A673 (cell line): Measurements from ENCODE around the gene SAG. TPM values are rescaled to one million over a fixed set of nuclear protein-coding genes. Genes with fewer than 3 reads are reported as not detected.

Experiments used
- BruUV-seq: library from RNA; stranded (reverse); fragments of 400-500 nt; replicated peaks from 2 replicates; lab custom pipeline; 2021; lab: Mats Ljungman, UMichigan
- CTCF ChIA-PET: fragments of 300-600 bp; sonication (Branson Sonifier 250); formaldehyde crosslinking; loops from one replicate; lab custom pipeline; 2022; ENCODE audit warnings: antibody characterized with exemption; lab: Charles Lee
- POLR2A ChIA-PET: fragments of 300-600 bp; sonication (Branson Sonifier 250); formaldehyde crosslinking; loops from one replicate; lab custom pipeline; 2022; ENCODE audit warnings: antibody characterized with exemption; ENCODE audit not compliant: low non-redundant PET; lab: Charles Lee
- DNase-seq: peaks from one replicate; pipeline ENCODE4 v3.0.0-alpha.2; 2015; ENCODE audit warnings: low spot score
- H3K27ac ChIP-seq: fragments of 200-600 bp; sonication (generic); 2 replicates; pipeline ENCODE4 v1.5.1; 2016; ENCODE audit warnings: mixed run types, low read depth, mild to moderate bottlenecking, mixed read lengths, antibody characterized with exemption, low read length; ENCODE audit not compliant: poor library complexity, severe bottlenecking
- H3K27me3 ChIP-seq: fragments of 200-600 bp; sonication (generic); replicated peaks from 2 replicates; pipeline ENCODE4 v1.6.1; 2017; ENCODE audit warnings: mixed run types, low read depth, mild to moderate bottlenecking, mixed read lengths, antibody characterized with exemption, low read length; ENCODE audit not compliant: insufficient read depth, poor library complexity
- H3K36me3 ChIP-seq: fragments of 200-600 bp; sonication (generic); 2 replicates; pipeline ENCODE4 v1.6.1; 2016; ENCODE audit warnings: mixed run types, mild to moderate bottlenecking, mixed read lengths, antibody characterized with exemption, low read length; ENCODE audit not compliant: insufficient read depth, poor library complexity, severe bottlenecking
- H3K4me1 ChIP-seq: fragments of 200-600 bp; sonication (generic); 2 replicates; pipeline ENCODE4 v1.6.1; 2017; ENCODE audit warnings: mixed run types, mild to moderate bottlenecking, mixed read lengths, antibody characterized with exemption, low read length; ENCODE audit not compliant: insufficient read depth, poor library complexity, severe bottlenecking
- H3K4me3 ChIP-seq: fragments of 200-600 bp; sonication (generic); 2 replicates; pipeline ENCODE4 v1.5.1; 2016; ENCODE audit warnings: low read depth, mixed run types, mild to moderate bottlenecking, mixed read lengths, low read length; ENCODE audit not compliant: poor library complexity, severe bottlenecking
- H3K9me3 ChIP-seq: fragments of 200-600 bp; sonication (generic); 2 replicates; pipeline ENCODE4 v1.6.1; 2016; ENCODE audit warnings: mixed run types, low read depth, mild to moderate bottlenecking, mixed read lengths, antibody characterized with exemption, low read length; ENCODE audit not compliant: poor library complexity, severe bottlenecking
- EZH2 ChIP-seq: fragments of 200-600 bp; sonication (generic); IDR thresholded peaks from 2 replicates; pipeline ENCODE4 v1.6.1; 2017; ENCODE audit warnings: borderline replicate concordance, low read depth, mild to moderate bottlenecking, mixed read lengths, antibody characterized with exemption, low read length; ENCODE audit not compliant: poor library complexity, severe bottlenecking
- intact Hi-C: fragments of 100-400 bp; cut with micrococcal nuclease; formaldehyde crosslinking; loops from one replicate; pipeline ENCODE4 v1.10.0; 2022; ENCODE audit not compliant: unreplicated experiment
- total RNA-seq: library from RNA; stranded (reverse); gene quantifications from 2 replicates; pipeline ENCODE4 v1.2.3, GENCODE V29; 2021
- TF ChIP-seq, protein P1 (sequence below): fragments of 300-800, 200-600 bp; sonication (generic); conservative IDR thresholded peaks from 2 replicates; pipeline ENCODE4 v1.5.1; 2017; ENCODE audit warnings: low read depth, mild to moderate bottlenecking, antibody characterized with exemption, low read length, moderate library complexity, mixed read lengths

Gene SAG
- total RNA-seq, 1 experiment from 2014 or later = 1.3 TPM

DNA sequence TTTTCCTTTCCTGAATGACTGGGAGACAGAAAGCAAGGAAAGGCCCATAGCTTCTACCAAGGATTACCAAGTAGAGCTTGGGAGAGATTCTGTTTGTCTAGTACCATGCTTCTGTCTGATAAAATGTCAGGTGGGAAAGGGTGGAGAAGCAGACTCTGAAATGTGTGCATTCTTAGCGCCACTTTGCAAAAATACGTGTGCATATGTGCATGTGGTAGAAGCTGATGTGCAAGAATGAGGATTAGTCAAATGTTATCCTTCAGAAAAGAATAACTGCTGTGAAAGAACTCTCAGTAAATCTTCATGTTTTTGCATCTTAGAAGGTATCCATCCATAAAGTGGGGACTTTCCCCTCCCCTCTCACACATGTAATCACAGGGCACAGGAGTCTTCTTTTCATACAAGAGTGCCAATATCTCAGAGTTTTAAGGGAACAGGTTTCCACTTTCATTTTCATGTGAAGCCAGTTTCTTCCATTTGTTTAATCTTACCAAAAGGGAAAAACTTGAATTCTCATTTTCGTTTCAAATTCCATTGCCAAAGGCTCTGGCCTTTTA is 31.3 kb downstream of the SAG start:
- no peak for DNase-seq
- Histone ChIP-seq H3K27ac (no peak overlapping the region), H3K9me3 (no peaks in the 10 kb centered on the region), H3K27me3 (no peaks in the 10 kb centered on the region), H3K4me1 (peaks cover 7% of the 10 kb centered on the region), H3K36me3 (no peaks in the 10 kb centered on the region), H3K4me3 (no peak overlapping the region)
- ChIA-PET POLR2A (no interaction called here), CTCF (no interaction called here)
- TF ChIP-seq EZH2 = no peak
- TF ChIP-seq, protein P1, sequence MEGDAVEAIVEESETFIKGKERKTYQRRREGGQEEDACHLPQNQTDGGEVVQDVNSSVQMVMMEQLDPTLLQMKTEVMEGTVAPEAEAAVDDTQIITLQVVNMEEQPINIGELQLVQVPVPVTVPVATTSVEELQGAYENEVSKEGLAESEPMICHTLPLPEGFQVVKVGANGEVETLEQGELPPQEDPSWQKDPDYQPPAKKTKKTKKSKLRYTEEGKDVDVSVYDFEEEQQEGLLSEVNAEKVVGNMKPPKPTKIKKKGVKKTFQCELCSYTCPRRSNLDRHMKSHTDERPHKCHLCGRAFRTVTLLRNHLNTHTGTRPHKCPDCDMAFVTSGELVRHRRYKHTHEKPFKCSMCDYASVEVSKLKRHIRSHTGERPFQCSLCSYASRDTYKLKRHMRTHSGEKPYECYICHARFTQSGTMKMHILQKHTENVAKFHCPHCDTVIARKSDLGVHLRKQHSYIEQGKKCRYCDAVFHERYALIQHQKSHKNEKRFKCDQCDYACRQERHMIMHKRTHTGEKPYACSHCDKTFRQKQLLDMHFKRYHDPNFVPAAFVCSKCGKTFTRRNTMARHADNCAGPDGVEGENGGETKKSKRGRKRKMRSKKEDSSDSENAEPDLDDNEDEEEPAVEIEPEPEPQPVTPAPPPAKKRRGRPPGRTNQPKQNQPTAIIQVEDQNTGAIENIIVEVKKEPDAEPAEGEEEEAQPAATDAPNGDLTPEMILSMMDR = no peak
- no TSS peak for BruUV-seq
- intact Hi-C loops = no loop called here

DNA sequence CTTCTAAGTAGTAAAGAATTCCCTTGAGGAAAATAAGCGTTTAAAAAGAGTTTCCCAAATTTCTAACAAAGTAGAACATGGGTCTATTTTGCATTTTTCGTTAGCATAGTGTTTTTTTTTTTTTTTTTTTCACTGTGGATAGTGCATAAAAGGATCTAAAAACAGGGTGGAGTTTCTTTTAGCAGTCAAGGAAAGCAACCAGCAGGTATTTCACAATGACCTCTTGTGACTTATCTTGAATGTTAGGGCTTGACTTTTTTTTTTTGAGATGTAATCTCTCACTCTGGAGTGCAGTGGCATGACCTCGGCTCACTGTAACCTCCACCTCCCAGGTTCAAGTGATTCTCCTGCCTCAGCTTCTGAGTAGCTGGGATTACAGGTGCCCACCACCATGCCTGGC is 31.8 kb downstream of the SAG start:
- H3K9me3 ChIP-seq = no peaks in the 10 kb centered on the region
- CTCF ChIA-PET = no interaction called here
- DNase-seq = no peak

DNA sequence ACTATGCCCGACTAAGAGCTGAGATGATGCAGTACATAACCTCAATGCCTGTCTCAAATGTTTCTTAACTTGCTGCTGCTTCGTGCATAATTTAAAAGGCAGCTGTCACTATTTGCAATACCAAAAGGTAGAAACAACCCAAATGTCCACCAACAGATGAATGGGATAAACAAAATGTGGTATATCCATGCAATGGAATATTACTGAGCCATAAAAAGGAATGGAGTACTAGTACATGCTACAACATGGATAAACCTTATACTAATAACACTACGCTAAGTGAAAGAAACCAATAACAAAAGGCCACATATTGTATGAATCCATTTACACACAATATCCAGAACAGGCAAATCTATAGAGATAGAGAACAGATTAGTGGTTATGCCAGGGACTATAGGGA is 33.7 kb downstream of the SAG start:
- intact Hi-C loops = no loop called here
- H3K4me3 ChIP-seq = no peak overlapping the region
- H3K4me1 ChIP-seq = peaks cover 6% of the 10 kb centered on the region
- H3K9me3 ChIP-seq = no peaks in the 10 kb centered on the region
- TF ChIP-seq, protein P1 = no peak
- TF ChIP-seq EZH2 = no peak
- ChIA-PET POLR2A (no interaction called here), CTCF (no interaction called here)
- no peak for DNase-seq
- no peaks in the 10 kb centered on the region for H3K36me3 ChIP-seq
- H3K27me3 ChIP-seq = no peaks in the 10 kb centered on the region
- H3K27ac ChIP-seq = no peak overlapping the region
- BruUV-seq = no TSS peak

More for the DNA sequence above, 31.8 kb downstream of the SAG start:
- Histone ChIP-seq H3K27ac (no peak overlapping the region), H3K36me3 (no peaks in the 10 kb centered on the region), H3K27me3 (no peaks in the 10 kb centered on the region), H3K4me3 (no peak overlapping the region), H3K4me1 (peaks cover 6% of the 10 kb centered on the region)
- intact Hi-C loops = no loop called here
- no peak for TF ChIP-seq EZH2
- TF ChIP-seq, protein P1 = no peak
- POLR2A ChIA-PET = no interaction called here
- BruUV-seq = no TSS peak
